Measurements from ENCODE around the gene SBF2.

SBF2 gene

GRCh38 chr11:10289765-10290380 lies 4.1 kb downstream of the SBF2 start:
- no peak overlapping the region for H3K4me3 ChIP-seq (ENCODE audit: low read depth, low read length)
- H3K36me3 ChIP-seq (ENCODE audit: control insufficient read depth, insufficient read depth, low read length), result no peaks in the 10 kb centered on the region
- H3K9ac ChIP-seq (ENCODE audit: low read depth, low read length), result no peak overlapping the region
- no peaks in the 10 kb centered on the region for H3K27me3 ChIP-seq (ENCODE audit: control insufficient read depth, insufficient read depth, low read length)
- peaks cover 15% of the 10 kb centered on the region for H3K4me1 ChIP-seq (ENCODE audit: control insufficient read depth, insufficient read depth, low read length)
- no peaks in the 10 kb centered on the region for H3K9me3 ChIP-seq (ENCODE audit: control insufficient read depth, insufficient read depth, low read length)

GRCh38 chr11:10288881-10289764 lies 4.9 kb downstream of the SBF2 start:
- H3K9me3 ChIP-seq (ENCODE audit: control insufficient read depth, insufficient read depth, low read length), result no peaks in the 10 kb centered on the region
- no peaks in the 10 kb centered on the region for H3K36me3 ChIP-seq (ENCODE audit: control insufficient read depth, insufficient read depth, low read length)
- no peak overlapping the region for H3K9ac ChIP-seq (ENCODE audit: low read depth, low read length)
- H3K4me1 ChIP-seq (ENCODE audit: control insufficient read depth, insufficient read depth, low read length), result peaks cover 15% of the 10 kb centered on the region
- H3K4me3 ChIP-seq (ENCODE audit: low read depth, low read length), result no peak overlapping the region
- H3K27me3 ChIP-seq (ENCODE audit: control insufficient read depth, insufficient read depth, low read length), result no peaks in the 10 kb centered on the region

GRCh38 chr11:10287766-10288715 lies 6.0 kb downstream of the SBF2 start:
- no peak overlapping the region for H3K9ac ChIP-seq (ENCODE audit: low read depth, low read length)
- peaks cover 13% of the 10 kb centered on the region for H3K4me1 ChIP-seq (ENCODE audit: control insufficient read depth, insufficient read depth, low read length)
- H3K9me3 ChIP-seq (ENCODE audit: control insufficient read depth, insufficient read depth, low read length), result no peaks in the 10 kb centered on the region
- no peaks in the 10 kb centered on the region for H3K36me3 ChIP-seq (ENCODE audit: control insufficient read depth, insufficient read depth, low read length)
- no peaks in the 10 kb centered on the region for H3K27me3 ChIP-seq (ENCODE audit: control insufficient read depth, insufficient read depth, low read length)
- H3K4me3 ChIP-seq (ENCODE audit: low read depth, low read length), result no peak overlapping the region

GRCh38 chr11:10287140-10287539 lies 6.9 kb downstream of the SBF2 start:
- no peaks in the 10 kb centered on the region for H3K27me3 ChIP-seq (ENCODE audit: control insufficient read depth, insufficient read depth, low read length)
- H3K4me1 ChIP-seq (ENCODE audit: control insufficient read depth, insufficient read depth, low read length), result peaks cover 9% of the 10 kb centered on the region
- no peak overlapping the region for H3K9ac ChIP-seq (ENCODE audit: low read depth, low read length)
- H3K36me3 ChIP-seq (ENCODE audit: control insufficient read depth, insufficient read depth, low read length), result no peaks in the 10 kb centered on the region
- H3K9me3 ChIP-seq (ENCODE audit: control insufficient read depth, insufficient read depth, low read length), result no peaks in the 10 kb centered on the region
- H3K4me3 ChIP-seq (ENCODE audit: low read depth, low read length), result no peak overlapping the region

- Histone ChIP-seq H3K9me3 (ENCODE audit: control insufficient read depth, insufficient read depth, low read length) (no peaks in the 10 kb centered on the region), H3K27me3 (ENCODE audit: control insufficient read depth, insufficient read depth, low read length) (no peaks in the 10 kb centered on the region), H3K4me1 (ENCODE audit: control insufficient read depth, insufficient read depth, low read length) (peaks cover 8% of the 10 kb centered on the region), H3K9ac (ENCODE audit: low read depth, low read length) (no peak overlapping the region), H3K4me3 (ENCODE audit: low read depth, low read length) (no peak overlapping the region), H3K36me3 (ENCODE audit: control insufficient read depth, insufficient read depth, low read length) (no peaks in the 10 kb centered on the region)
Observed at GRCh38 chr11:10285148-10285802, 8.7 kb downstream of the SBF2 start.

- Histone ChIP-seq H3K4me1 (ENCODE audit: control insufficient read depth, insufficient read depth, low read length) (peaks cover 2% of the 10 kb centered on the region), H3K9me3 (ENCODE audit: control insufficient read depth, insufficient read depth, low read length) (no peaks in the 10 kb centered on the region), H3K9ac (ENCODE audit: low read depth, low read length) (no peak overlapping the region), H3K27me3 (ENCODE audit: control insufficient read depth, insufficient read depth, low read length) (no peaks in the 10 kb centered on the region), H3K36me3 (ENCODE audit: control insufficient read depth, insufficient read depth, low read length) (no peaks in the 10 kb centered on the region), H3K4me3 (ENCODE audit: low read depth, low read length) (no peak overlapping the region)
Observed at GRCh38 chr11:10283991-10284390, 10.0 kb downstream of the SBF2 start.

GRCh38 chr11:10282117-10282516 lies 11.9 kb downstream of the SBF2 start:
- peaks cover 2% of the 10 kb centered on the region for H3K4me1 ChIP-seq (ENCODE audit: control insufficient read depth, insufficient read depth, low read length)
- no peaks in the 10 kb centered on the region for H3K27me3 ChIP-seq (ENCODE audit: control insufficient read depth, insufficient read depth, low read length)
- H3K9ac ChIP-seq (ENCODE audit: low read depth, low read length), result no peak overlapping the region
- H3K4me3 ChIP-seq (ENCODE audit: low read depth, low read length), result no peak overlapping the region
- no peaks in the 10 kb centered on the region for H3K36me3 ChIP-seq (ENCODE audit: control insufficient read depth, insufficient read depth, low read length)
- H3K9me3 ChIP-seq (ENCODE audit: control insufficient read depth, insufficient read depth, low read length), result no peaks in the 10 kb centered on the region

- Histone ChIP-seq H3K9me3 (ENCODE audit: control insufficient read depth, insufficient read depth, low read length) (no peaks in the 10 kb centered on the region), H3K9ac (ENCODE audit: low read depth, low read length) (no peak overlapping the region), H3K4me1 (ENCODE audit: control insufficient read depth, insufficient read depth, low read length) (peaks cover 3% of the 10 kb centered on the region), H3K36me3 (ENCODE audit: control insufficient read depth, insufficient read depth, low read length) (no peaks in the 10 kb centered on the region), H3K27me3 (ENCODE audit: control insufficient read depth, insufficient read depth, low read length) (no peaks in the 10 kb centered on the region), H3K4me3 (ENCODE audit: low read depth, low read length) (no peak overlapping the region)
Observed at GRCh38 chr11:10275714-10276113, 18.3 kb downstream of the SBF2 start.

GRCh38 chr11:10274726-10275125 lies 19.3 kb downstream of the SBF2 start:
- H3K27me3 ChIP-seq (ENCODE audit: control insufficient read depth, insufficient read depth, low read length), result no peaks in the 10 kb centered on the region
- H3K4me1 ChIP-seq (ENCODE audit: control insufficient read depth, insufficient read depth, low read length), result peaks cover 3% of the 10 kb centered on the region
- H3K4me3 ChIP-seq (ENCODE audit: low read depth, low read length), result no peak overlapping the region
- H3K9me3 ChIP-seq (ENCODE audit: control insufficient read depth, insufficient read depth, low read length), result no peaks in the 10 kb centered on the region
- H3K36me3 ChIP-seq (ENCODE audit: control insufficient read depth, insufficient read depth, low read length), result no peaks in the 10 kb centered on the region
- no peak overlapping the region for H3K9ac ChIP-seq (ENCODE audit: low read depth, low read length)

- Histone ChIP-seq H3K4me1 (ENCODE audit: control insufficient read depth, insufficient read depth, low read length) (peaks cover 3% of the 10 kb centered on the region), H3K36me3 (ENCODE audit: control insufficient read depth, insufficient read depth, low read length) (no peaks in the 10 kb centered on the region), H3K4me3 (ENCODE audit: low read depth, low read length) (no peak overlapping the region), H3K9me3 (ENCODE audit: control insufficient read depth, insufficient read depth, low read length) (no peaks in the 10 kb centered on the region), H3K9ac (ENCODE audit: low read depth, low read length) (no peak overlapping the region), H3K27me3 (ENCODE audit: control insufficient read depth, insufficient read depth, low read length) (no peaks in the 10 kb centered on the region)
Observed at GRCh38 chr11:10273738-10274137, 20.3 kb downstream of the SBF2 start.

- Histone ChIP-seq H3K9ac (ENCODE audit: low read depth, low read length) (no peak overlapping the region), H3K4me1 (ENCODE audit: control insufficient read depth, insufficient read depth, low read length) (peaks cover 3% of the 10 kb centered on the region), H3K4me3 (ENCODE audit: low read depth, low read length) (no peak overlapping the region), H3K9me3 (ENCODE audit: control insufficient read depth, insufficient read depth, low read length) (no peaks in the 10 kb centered on the region), H3K36me3 (ENCODE audit: control insufficient read depth, insufficient read depth, low read length) (no peaks in the 10 kb centered on the region), H3K27me3 (ENCODE audit: control insufficient read depth, insufficient read depth, low read length) (no peaks in the 10 kb centered on the region)
Observed at GRCh38 chr11:10272132-10272531, 21.9 kb downstream of the SBF2 start.
